ENCODE measurements around the gene SSRP1. TPM values are rescaled to one million over a fixed set of nuclear protein-coding genes. Genes with fewer than 3 reads are reported as not detected.

SSRP1 gene
- total RNA-seq, 1 donor from 2014 or later: 186 TPM

- Histone ChIP-seq H3K9me3 (ENCODE audit: low read depth) (no peaks in the 10 kb centered on the region), H3K27me3 (no peaks in the 10 kb centered on the region), H3F3A (ENCODE audit: low read depth) (peaks cover 15% of the 10 kb centered on the region), H3K79me2 (ENCODE audit: low read depth) (peaks cover 26% of the 10 kb centered on the region), H4K20me1 (ENCODE audit: low read depth) (peaks cover 74% of the 10 kb centered on the region), H3K36me3 (no peaks in the 10 kb centered on the region), H3K4me2 (no peak overlapping the region), H3K27ac (no peak overlapping the region), H3K4me1 (peaks cover 5% of the 10 kb centered on the region), H2AFZ (replicated peaks) (no peak overlapping the region), H3K4me3 (no peak overlapping the region), H3K9ac (no peak overlapping the region)
- Mint-ChIP-seq H3K36me3 (peaks cover 25% of the 10 kb centered on the region), H3K27ac (peak overlapping the region; percentile 74), H3K4me1 (peaks cover 26% of the 10 kb centered on the region), H3K27me3 (ENCODE audit: insufficient read depth, low read depth) (peaks cover 7% of the 10 kb centered on the region), H3K9me3 (no peaks in the 10 kb centered on the region), H3K4me3 (no peak overlapping the region)
- no peak for DNase-seq (ENCODE audit: low spot score)
- TF ChIP-seq EZH2phosphoT487 (IDR thresholded peaks at IDR 0.05): no peak
- TF ChIP-seq EZH2 (IDR thresholded peaks at IDR 0.05): no peak
- no peak for TF ChIP-seq CTCF (IDR thresholded peaks at IDR 0.05)
These were observed 21.9 kb downstream of the SSRP1 start for GRCh38 chr11:57313788-57314135.

- peaks cover 26% of the 10 kb centered on the region for H3K4me1 Mint-ChIP-seq
- H3K27me3 ChIP-seq: no peaks in the 10 kb centered on the region
- no peak overlapping the region for H3K4me3 ChIP-seq
- H3K4me2 ChIP-seq: no peak overlapping the region
- H3K4me1 ChIP-seq: peaks cover 5% of the 10 kb centered on the region
- H3K36me3 Mint-ChIP-seq: peaks cover 27% of the 10 kb centered on the region
- peaks cover 5% of the 10 kb centered on the region for H3K27me3 Mint-ChIP-seq (ENCODE audit: insufficient read depth, low read depth)
- H3K27ac ChIP-seq: no peak overlapping the region
- H2AFZ ChIP-seq (replicated peaks): no peak overlapping the region
- H3F3A ChIP-seq (ENCODE audit: low read depth): peaks cover 15% of the 10 kb centered on the region
- H3K36me3 ChIP-seq: no peaks in the 10 kb centered on the region
- H4K20me1 ChIP-seq (ENCODE audit: low read depth): peaks cover 69% of the 10 kb centered on the region
- no peak overlapping the region for H3K4me3 Mint-ChIP-seq
- no peak overlapping the region for H3K9ac ChIP-seq
- no peaks in the 10 kb centered on the region for H3K9me3 Mint-ChIP-seq
- no peak for DNase-seq (ENCODE audit: low spot score)
- TF ChIP-seq EZH2phosphoT487 (IDR thresholded peaks at IDR 0.05) (no peak), CTCF (IDR thresholded peaks at IDR 0.05) (no peak), EZH2 (IDR thresholded peaks at IDR 0.05) (no peak)
- H3K9me3 ChIP-seq (ENCODE audit: low read depth): no peaks in the 10 kb centered on the region
- peaks cover 22% of the 10 kb centered on the region for H3K79me2 ChIP-seq (ENCODE audit: low read depth)
- no peak overlapping the region for H3K27ac Mint-ChIP-seq
These were observed 22.5 kb downstream of the SSRP1 start for GRCh38 chr11:57313071-57313787.

GRCh38 chr11:57312511-57313021, 23.1 kb downstream of the SSRP1 start:
- Histone ChIP-seq H3K4me3 (no peak overlapping the region), H2AFZ (replicated peaks) (no peak overlapping the region), H3K79me2 (ENCODE audit: low read depth) (peaks cover 23% of the 10 kb centered on the region), H3K9me3 (ENCODE audit: low read depth) (no peaks in the 10 kb centered on the region), H3F3A (ENCODE audit: low read depth) (peaks cover 15% of the 10 kb centered on the region), H3K4me2 (no peak overlapping the region), H3K27ac (no peak overlapping the region), H3K9ac (no peak overlapping the region), H4K20me1 (ENCODE audit: low read depth) (peaks cover 66% of the 10 kb centered on the region), H3K4me1 (peaks cover 5% of the 10 kb centered on the region), H3K36me3 (no peaks in the 10 kb centered on the region), H3K27me3 (no peaks in the 10 kb centered on the region)
- DNase-seq (ENCODE audit: low spot score): no peak
- TF ChIP-seq CTCF (IDR thresholded peaks at IDR 0.05) (no peak), EZH2 (IDR thresholded peaks at IDR 0.05) (no peak), EZH2phosphoT487 (IDR thresholded peaks at IDR 0.05) (no peak)
- H3K36me3 Mint-ChIP-seq: peaks cover 29% of the 10 kb centered on the region
- peak overlapping the region; percentile 68 for H3K4me3 Mint-ChIP-seq
- peaks cover 27% of the 10 kb centered on the region for H3K4me1 Mint-ChIP-seq
- H3K9me3 Mint-ChIP-seq: no peaks in the 10 kb centered on the region
- peak overlapping the region; percentile 61 for H3K27ac Mint-ChIP-seq
- H3K27me3 Mint-ChIP-seq (ENCODE audit: insufficient read depth, low read depth): peaks cover 5% of the 10 kb centered on the region
